ENCODE measurements around the gene OXLD1. TPM values are rescaled to one million over a fixed set of nuclear protein-coding genes. Genes with fewer than 3 reads are reported as not detected.
"Not testable (repeated sequence)": the region's sequence is repeated elsewhere in the genome, so short reads cannot be mapped to it uniquely, and the experiment has no call there.

Gene OXLD1
- total and polyA plus RNA-seq, 9 donors, result 9.9 to 21.8 (median 11.6) TPM

DNA sequence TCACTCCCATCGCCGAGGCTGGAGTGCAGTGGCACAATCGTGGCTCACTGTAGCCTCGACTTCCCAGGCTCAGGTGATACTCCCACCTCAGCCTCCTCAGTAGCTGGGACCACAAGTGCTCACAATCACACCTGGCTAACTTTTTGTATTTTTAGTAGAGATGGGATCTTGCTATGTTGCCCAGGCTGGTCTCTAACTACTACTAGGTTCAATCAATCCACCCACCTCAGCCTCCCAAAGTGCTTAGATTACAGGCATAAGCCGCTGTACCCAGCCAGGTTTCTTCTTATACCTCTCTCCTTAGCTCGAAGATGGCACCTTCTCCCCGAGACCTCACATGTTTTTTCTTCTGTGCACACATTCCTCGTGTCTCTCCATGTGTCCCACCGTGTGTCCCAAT is 26.4 kb downstream of the OXLD1 start:
- H3K9me3 ChIP-seq (replicated peaks; ENCODE audit: control insufficient read depth, low read depth, low read length), result no peaks in the 10 kb centered on the region
- no peaks in the 10 kb centered on the region for H3K27me3 ChIP-seq (ENCODE audit: control insufficient read depth, insufficient read depth, low read length)
- H3K4me1 ChIP-seq (ENCODE audit: control insufficient read depth, insufficient read depth, low read length), result peaks cover 17% of the 10 kb centered on the region
- DNase-seq, result no peak
- 87% methylated on average over 3 of the region's 9 CpGs for WGBS (ENCODE audit: insufficient coverage)
- H3K27ac ChIP-seq (ENCODE audit: low read length), result no peak overlapping the region
- no peaks in the 10 kb centered on the region for H3K36me3 ChIP-seq (ENCODE audit: control insufficient read depth, insufficient read depth, low read length)
- no peak overlapping the region for H3K4me3 ChIP-seq (ENCODE audit: low read length)

- DNase-seq, result no peak
- Histone ChIP-seq H3K27me3 (ENCODE audit: control insufficient read depth, insufficient read depth, low read length) (no peaks in the 10 kb centered on the region), H3K4me3 (ENCODE audit: low read length) (no peak overlapping the region), H3K27ac (ENCODE audit: low read length) (no peak overlapping the region), H3K36me3 (ENCODE audit: control insufficient read depth, insufficient read depth, low read length) (no peaks in the 10 kb centered on the region), H3K9me3 (replicated peaks; ENCODE audit: control insufficient read depth, low read depth, low read length) (no peaks in the 10 kb centered on the region), H3K4me1 (ENCODE audit: control insufficient read depth, insufficient read depth, low read length) (peaks cover 23% of the 10 kb centered on the region)
- WGBS (ENCODE audit: insufficient coverage), result 40% methylated on average over 1 of the region's 4 CpGs
Observed at GRCh38 chr17:81638683-81639082, 27.7 kb downstream of the OXLD1 start.

GRCh38 chr17:81636505-81637288 is 29.7 kb downstream of the OXLD1 start, which contains the start of the genes NPLOC4 and TSPAN10:
TSS of gene NPLOC4 (minus strand) at chr17:81637112. CDS start at chr17:81636930, 182 bp downstream.
TSS of gene TSPAN10 (plus strand) at chr17:81637196. CDS start at chr17:81642413, 5,217 bp downstream.
- peak within 1 kb of the TSS; percentile 96 for H3K4me3 ChIP-seq (ENCODE audit: low read length)
- H3K4me1 ChIP-seq (ENCODE audit: control insufficient read depth, insufficient read depth, low read length), result peaks cover 23% of the 10 kb centered on the region
- H3K36me3 ChIP-seq (ENCODE audit: control insufficient read depth, insufficient read depth, low read length), result no peaks in the 10 kb centered on the region
- no peaks in the 10 kb centered on the region for H3K9me3 ChIP-seq (replicated peaks; ENCODE audit: control insufficient read depth, low read depth, low read length)
- peak within 1 kb of the TSS; percentile 90 for H3K27ac ChIP-seq (ENCODE audit: low read length)
- H3K27me3 ChIP-seq (ENCODE audit: control insufficient read depth, insufficient read depth, low read length), result no peaks in the 10 kb centered on the region
- peak; percentile 94 for DNase-seq
- WGBS (ENCODE audit: insufficient coverage), result under 1% methylated on average over 65 of the region's 77 CpGs

DNA sequence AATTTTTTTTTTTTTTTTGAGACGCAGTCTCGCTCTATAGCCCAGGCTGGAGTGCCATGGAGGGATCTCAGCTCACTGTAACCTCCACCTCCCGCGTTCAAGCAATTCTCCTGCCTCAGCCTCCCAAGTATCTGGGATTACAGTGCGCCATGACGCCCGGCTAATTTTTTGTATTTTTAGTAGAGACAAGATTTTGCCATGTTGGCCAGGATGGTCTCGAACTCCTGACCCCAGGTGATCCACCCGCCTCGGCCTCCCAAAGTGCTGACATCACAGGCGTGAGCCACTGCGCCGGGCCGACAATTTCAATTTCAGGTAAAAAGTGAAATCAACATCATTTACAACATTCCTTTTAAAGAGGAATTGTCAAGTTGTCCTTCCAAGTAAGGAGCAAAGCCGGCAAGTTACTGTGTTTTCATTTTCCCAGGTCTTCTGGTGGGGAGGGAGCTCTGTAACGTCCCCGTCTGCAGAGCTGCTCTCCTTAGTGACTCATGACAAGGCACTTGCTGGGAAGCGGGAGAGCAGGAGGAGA is 30.4 kb downstream of the OXLD1 start:
- Histone ChIP-seq H3K27me3 (ENCODE audit: control insufficient read depth, insufficient read depth, low read length) (no peaks in the 10 kb centered on the region), H3K27ac (ENCODE audit: low read length) (peak overlapping the region; percentile 90), H3K9me3 (replicated peaks; ENCODE audit: control insufficient read depth, low read depth, low read length) (no peaks in the 10 kb centered on the region), H3K36me3 (ENCODE audit: control insufficient read depth, insufficient read depth, low read length) (peaks cover 4% of the 10 kb centered on the region), H3K4me3 (ENCODE audit: low read length) (peak overlapping the region; percentile 96), H3K4me1 (ENCODE audit: control insufficient read depth, insufficient read depth, low read length) (peaks cover 23% of the 10 kb centered on the region)
- no peak for DNase-seq
- WGBS (ENCODE audit: insufficient coverage), result 6% methylated on average over 7 of the region's 18 CpGs

- Histone ChIP-seq H3K9me3 (replicated peaks; ENCODE audit: control insufficient read depth, low read depth, low read length) (no peaks in the 10 kb centered on the region), H3K36me3 (ENCODE audit: control insufficient read depth, insufficient read depth, low read length) (peaks cover 6% of the 10 kb centered on the region), H3K4me3 (ENCODE audit: low read length) (no peak overlapping the region), H3K4me1 (ENCODE audit: control insufficient read depth, insufficient read depth, low read length) (peaks cover 23% of the 10 kb centered on the region), H3K27ac (ENCODE audit: low read length) (no peak overlapping the region), H3K27me3 (ENCODE audit: control insufficient read depth, insufficient read depth, low read length) (no peaks in the 10 kb centered on the region)
- 90% methylated on average over 2 of the region's 5 CpGs for WGBS (ENCODE audit: insufficient coverage)
- no peak for DNase-seq
Observed at GRCh38 chr17:81635431-81635830, 31.0 kb downstream of the OXLD1 start.

- 91% methylated on average over 7 of the region's 7 CpGs for whole genome bisulfite sequencing (ENCODE audit: insufficient coverage)
- no peak for DNase-seq
- H3K36me3 ChIP-seq (ENCODE audit: control insufficient read depth, insufficient read depth, low read length), result peaks cover 38% of the 10 kb centered on the region
- H3K9me3 ChIP-seq (replicated peaks; ENCODE audit: control insufficient read depth, low read depth, low read length), result no peaks in the 10 kb centered on the region
- peaks cover 18% of the 10 kb centered on the region for H3K4me1 ChIP-seq (ENCODE audit: control insufficient read depth, insufficient read depth, low read length)
- no peak overlapping the region for H3K4me3 ChIP-seq (ENCODE audit: low read length)
- H3K27me3 ChIP-seq (ENCODE audit: control insufficient read depth, insufficient read depth, low read length), result no peaks in the 10 kb centered on the region
- H3K27ac ChIP-seq (ENCODE audit: low read length), result no peak overlapping the region
Observed at GRCh38 chr17:81631482-81631881, 34.9 kb downstream of the OXLD1 start.

DNA sequence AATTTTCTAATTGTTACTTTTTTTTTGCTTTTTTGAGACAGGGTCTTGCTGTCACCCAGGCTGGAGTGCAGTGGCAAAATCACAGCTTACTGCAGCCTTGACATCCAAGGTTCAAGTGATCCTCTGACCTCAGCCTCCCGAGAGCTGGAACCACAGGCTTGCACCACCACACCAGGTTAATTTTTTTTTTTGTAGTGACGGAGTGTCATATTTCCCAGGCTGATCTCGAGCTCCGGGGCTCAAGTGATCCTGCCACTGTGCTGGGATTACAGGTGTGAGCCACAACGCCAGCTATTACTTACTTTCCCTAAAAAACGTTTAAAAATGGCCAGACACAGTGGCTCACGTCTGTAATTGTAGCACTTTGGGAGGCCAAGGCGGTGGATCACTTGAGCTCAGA is 36.1 kb downstream of the OXLD1 start:
- Histone ChIP-seq H3K4me1 (ENCODE audit: control insufficient read depth, insufficient read depth, low read length) (peaks cover 8% of the 10 kb centered on the region), H3K9me3 (replicated peaks; ENCODE audit: control insufficient read depth, low read depth, low read length) (no peaks in the 10 kb centered on the region), H3K4me3 (ENCODE audit: low read length) (no peak overlapping the region), H3K27me3 (ENCODE audit: control insufficient read depth, insufficient read depth, low read length) (no peaks in the 10 kb centered on the region), H3K36me3 (ENCODE audit: control insufficient read depth, insufficient read depth, low read length) (peaks cover 50% of the 10 kb centered on the region), H3K27ac (ENCODE audit: low read length) (no peak overlapping the region)
- WGBS (ENCODE audit: insufficient coverage), result 86% methylated on average over 4 of the region's 8 CpGs
- no peak for DNase-seq

DNA sequence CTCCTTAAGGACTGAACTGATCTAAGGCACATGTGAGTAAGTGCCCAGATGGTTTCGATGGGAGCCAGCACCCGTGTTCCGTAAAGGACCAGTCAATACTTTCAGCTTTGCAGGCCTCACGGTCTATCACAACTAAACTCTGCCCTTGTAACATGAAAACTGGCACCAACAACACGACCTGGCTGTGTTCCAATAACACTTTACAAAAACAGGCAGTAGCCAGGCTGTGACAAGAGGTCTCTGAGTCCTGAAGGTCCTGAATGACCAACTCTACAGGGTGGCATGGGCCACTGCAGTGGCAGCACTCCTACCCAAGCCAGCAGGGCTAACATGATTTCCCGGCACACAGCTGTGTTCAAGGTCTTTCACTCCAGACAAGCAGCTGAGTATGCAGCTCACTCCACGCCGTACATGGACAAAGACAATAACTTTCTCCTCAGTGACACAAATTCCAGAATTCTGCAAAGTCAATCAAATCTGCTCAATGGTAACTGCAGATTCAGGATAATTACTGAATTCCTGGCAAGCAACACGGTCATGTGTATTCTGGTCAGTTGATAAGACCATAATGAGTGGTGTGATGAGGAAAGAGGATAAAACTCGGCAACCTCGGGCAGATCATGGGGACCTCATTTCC is 44.8 kb downstream of the OXLD1 start:
- no peak overlapping the region for H3K4me3 ChIP-seq (ENCODE audit: low read length)
- no peak overlapping the region for H3K27ac ChIP-seq (ENCODE audit: low read length)
- H3K4me1 ChIP-seq (ENCODE audit: control insufficient read depth, insufficient read depth, low read length), result no peaks in the 10 kb centered on the region
- DNase-seq, result no peak
- H3K9me3 ChIP-seq (replicated peaks; ENCODE audit: control insufficient read depth, low read depth, low read length), result no peaks in the 10 kb centered on the region
- WGBS (ENCODE audit: insufficient coverage), result 87% methylated on average over 7 of the region's 11 CpGs
- no peaks in the 10 kb centered on the region for H3K27me3 ChIP-seq (ENCODE audit: control insufficient read depth, insufficient read depth, low read length)
- peaks cover 71% of the 10 kb centered on the region for H3K36me3 ChIP-seq (ENCODE audit: control insufficient read depth, insufficient read depth, low read length)

DNA sequence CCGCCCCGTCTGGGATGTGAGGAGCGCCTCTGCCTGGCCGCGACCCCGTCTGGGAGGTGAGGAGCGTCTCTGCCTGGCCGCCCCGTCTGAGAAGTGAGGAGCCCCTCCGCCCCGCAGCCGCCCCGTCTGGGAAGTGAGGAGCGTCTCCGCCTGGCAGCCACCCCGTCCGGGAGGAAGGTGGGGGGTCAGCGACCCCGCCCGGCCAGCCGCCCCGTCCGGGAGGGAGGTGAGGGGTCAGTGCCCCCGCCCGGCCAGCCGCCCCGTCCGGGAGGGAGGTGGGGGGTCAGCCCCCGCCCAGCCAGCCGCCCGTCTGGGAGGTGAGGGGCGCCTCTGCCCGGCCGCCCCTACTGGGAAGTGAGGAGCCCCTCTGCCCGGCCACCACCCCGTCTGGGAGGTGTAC is 48.1 kb downstream of the OXLD1 start:
- peaks cover 64% of the 10 kb centered on the region for H3K36me3 ChIP-seq (ENCODE audit: control insufficient read depth, insufficient read depth, low read length)
- H3K4me1 ChIP-seq (ENCODE audit: control insufficient read depth, insufficient read depth, low read length); H3K9me3 ChIP-seq (replicated peaks; ENCODE audit: control insufficient read depth, low read depth, low read length); DNase-seq; H3K27ac ChIP-seq (ENCODE audit: low read length); H3K27me3 ChIP-seq (ENCODE audit: control insufficient read depth, insufficient read depth, low read length); H3K4me3 ChIP-seq (ENCODE audit: low read length): not testable (repeated sequence)
- 95% methylated on average over 16 of the region's 36 CpGs for WGBS (ENCODE audit: insufficient coverage)

DNA sequence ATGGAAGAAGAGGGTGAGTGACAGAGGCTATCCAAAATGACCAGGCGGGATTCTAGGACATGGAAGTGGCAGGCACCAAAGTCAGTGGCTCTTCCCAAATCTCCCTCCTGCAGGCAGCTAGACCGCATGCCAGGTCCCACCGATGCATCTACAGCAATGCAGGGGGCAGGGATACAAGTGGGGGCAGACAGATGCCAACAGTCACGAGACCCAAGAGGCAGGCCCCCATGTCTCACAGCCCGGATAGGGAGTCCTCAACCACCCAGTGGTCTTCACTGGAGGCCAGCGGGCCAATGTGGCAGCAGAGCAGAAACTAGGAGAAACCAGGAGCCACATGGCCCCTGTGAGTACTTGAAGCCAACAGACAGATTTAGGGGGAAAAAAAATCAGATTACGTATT is 49.5 kb downstream of the OXLD1 start:
- no peak overlapping the region for H3K27ac ChIP-seq (ENCODE audit: low read length)
- H3K27me3 ChIP-seq (ENCODE audit: control insufficient read depth, insufficient read depth, low read length), result no peaks in the 10 kb centered on the region
- H3K4me1 ChIP-seq (ENCODE audit: control insufficient read depth, insufficient read depth, low read length), result peaks cover 9% of the 10 kb centered on the region
- 100% methylated on average over 4 of the region's 7 CpGs for WGBS (ENCODE audit: insufficient coverage)
- no peak overlapping the region for H3K4me3 ChIP-seq (ENCODE audit: low read length)
- no peaks in the 10 kb centered on the region for H3K9me3 ChIP-seq (replicated peaks; ENCODE audit: control insufficient read depth, low read depth, low read length)
- no peak for DNase-seq
- peaks cover 69% of the 10 kb centered on the region for H3K36me3 ChIP-seq (ENCODE audit: control insufficient read depth, insufficient read depth, low read length)

All from muscle of leg (tissue), 11 donors.